LNCAP (cell line): ENCODE results near the gene GALNTL6.

Source experiments
- TF ChIP-seq, protein P1 (sequence below): fragments of 450-650 bp; IDR thresholded peaks from 2 replicates; pipeline ENCODE4 v1.5.1; 2017; ENCODE audit warnings: mild to moderate bottlenecking

Gene GALNTL6

DNA sequence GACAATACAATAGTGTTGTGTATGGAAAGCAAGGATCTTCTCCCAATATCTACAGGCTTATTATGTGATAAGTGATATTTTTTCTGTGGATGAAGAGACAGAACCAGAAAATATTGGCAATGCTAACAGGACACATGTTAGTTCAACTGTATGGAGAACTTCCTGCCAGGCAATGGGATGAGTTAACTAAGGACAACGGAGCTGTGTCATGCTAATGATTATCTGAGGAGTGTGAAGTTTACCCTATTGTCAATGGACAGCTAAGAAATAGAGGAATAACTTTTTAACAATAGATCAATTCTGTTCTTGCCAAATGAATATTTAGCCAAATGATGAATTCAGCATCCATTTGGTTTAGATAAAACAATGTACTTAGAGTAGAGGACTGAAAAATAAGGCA lies 180.0 kb downstream of the GALNTL6 start:
- TF ChIP-seq, protein P1, sequence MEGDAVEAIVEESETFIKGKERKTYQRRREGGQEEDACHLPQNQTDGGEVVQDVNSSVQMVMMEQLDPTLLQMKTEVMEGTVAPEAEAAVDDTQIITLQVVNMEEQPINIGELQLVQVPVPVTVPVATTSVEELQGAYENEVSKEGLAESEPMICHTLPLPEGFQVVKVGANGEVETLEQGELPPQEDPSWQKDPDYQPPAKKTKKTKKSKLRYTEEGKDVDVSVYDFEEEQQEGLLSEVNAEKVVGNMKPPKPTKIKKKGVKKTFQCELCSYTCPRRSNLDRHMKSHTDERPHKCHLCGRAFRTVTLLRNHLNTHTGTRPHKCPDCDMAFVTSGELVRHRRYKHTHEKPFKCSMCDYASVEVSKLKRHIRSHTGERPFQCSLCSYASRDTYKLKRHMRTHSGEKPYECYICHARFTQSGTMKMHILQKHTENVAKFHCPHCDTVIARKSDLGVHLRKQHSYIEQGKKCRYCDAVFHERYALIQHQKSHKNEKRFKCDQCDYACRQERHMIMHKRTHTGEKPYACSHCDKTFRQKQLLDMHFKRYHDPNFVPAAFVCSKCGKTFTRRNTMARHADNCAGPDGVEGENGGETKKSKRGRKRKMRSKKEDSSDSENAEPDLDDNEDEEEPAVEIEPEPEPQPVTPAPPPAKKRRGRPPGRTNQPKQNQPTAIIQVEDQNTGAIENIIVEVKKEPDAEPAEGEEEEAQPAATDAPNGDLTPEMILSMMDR: no peak

GRCh38 chr4:172007889-172008288 lies 194.7 kb downstream of the GALNTL6 start:
- TF ChIP-seq, protein P1: no peak

- TF ChIP-seq, protein P1: no peak
These were observed 196.4 kb downstream of the GALNTL6 start for GRCh38 chr4:172009446-172010230.

GRCh38 chr4:172011196-172011595 lies 198.0 kb downstream of the GALNTL6 start:
- TF ChIP-seq, protein P1: no peak

- TF ChIP-seq, protein P1: no peak
These were observed 205.2 kb downstream of the GALNTL6 start for GRCh38 chr4:172018358-172018757.

DNA sequence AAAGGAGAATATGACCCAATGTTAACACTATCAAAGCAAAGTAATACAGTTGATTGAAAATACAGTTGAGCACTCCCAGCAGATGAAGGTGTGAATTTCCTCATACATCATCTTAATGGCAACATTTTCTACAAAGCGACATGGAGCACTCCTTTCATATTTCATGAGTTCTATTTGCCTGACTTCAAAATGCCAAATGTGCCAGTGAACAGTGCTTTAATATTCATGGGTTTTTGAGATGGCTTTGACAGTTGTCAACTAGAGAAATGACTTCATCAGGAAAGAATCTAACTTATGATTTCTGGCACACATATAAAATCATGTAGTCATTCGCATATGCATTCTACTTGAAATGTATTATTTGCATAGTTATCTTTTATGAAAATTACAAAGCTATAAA lies 222.4 kb downstream of the GALNTL6 start:
- TF ChIP-seq, protein P1: no peak

GRCh38 chr4:172040766-172041165 lies 227.6 kb downstream of the GALNTL6 start:
- TF ChIP-seq, protein P1: no peak
